HG02970 (cell line): ENCODE measurements around the gene RBM43.
A peak's percentile ranks its signal among the peaks of the same experiment; 100 is the strongest.
"Not testable (repeated sequence)": the region's sequence is repeated elsewhere in the genome, so short reads cannot be mapped to it uniquely, and the experiment has no call there.

ENCODE experiments used
- ATAC-seq: cut with Tn5 transposase; IDR thresholded peaks from one replicate; pipeline ENCODE4 v1.9.1; 2021; ENCODE audit warnings: mild to moderate bottlenecking, moderate library complexity, moderate number of reproducible peaks; ENCODE audit not compliant: unreplicated experiment, low FRiP score

Gene RBM43

GRCh38 chr2:151261231-151261976, at the start of gene RBM43:
TSS of gene RBM43 (minus strand) at chr2:151261863. CDS start at chr2:151261727, 136 bp downstream.
- ATAC-seq = peak; percentile 92

- not testable (repeated sequence) for ATAC-seq
Measured at GRCh38 chr2:151310313-151310712, 48.6 kb upstream of the RBM43 start.

- no peak for ATAC-seq
Measured at GRCh38 chr2:151306621-151307020, 45.0 kb upstream of the RBM43 start.

- ATAC-seq = no peak
Measured at GRCh38 chr2:151305129-151305691, 43.5 kb upstream of the RBM43 start.

GRCh38 chr2:151302879-151303278, 41.2 kb upstream of the RBM43 start:
- no peak for ATAC-seq

GRCh38 chr2:151302404-151302803, 40.7 kb upstream of the RBM43 start:
- ATAC-seq = no peak

- no peak for ATAC-seq
Measured at GRCh38 chr2:151299920-151300539, 38.4 kb upstream of the RBM43 start.

GRCh38 chr2:151297882-151298281, 36.2 kb upstream of the RBM43 start:
- peak; percentile 93 for ATAC-seq

- ATAC-seq = not testable (repeated sequence)
Measured at GRCh38 chr2:151295926-151296325, 34.3 kb upstream of the RBM43 start.

- ATAC-seq = no peak
Measured at GRCh38 chr2:151292546-151292945, 30.9 kb upstream of the RBM43 start.

- ATAC-seq = no peak
Measured at GRCh38 chr2:151292141-151292540, 30.5 kb upstream of the RBM43 start.

- no peak for ATAC-seq
Measured at GRCh38 chr2:151291224-151291623, 29.6 kb upstream of the RBM43 start.

GRCh38 chr2:151289972-151290866, 28.6 kb upstream of the RBM43 start:
- peak; percentile 8 for ATAC-seq

GRCh38 chr2:151287513-151288250, 26.0 kb upstream of the RBM43 start:
- ATAC-seq = no peak

- ATAC-seq = no peak
Measured at GRCh38 chr2:151282401-151282800, 20.7 kb upstream of the RBM43 start.

- ATAC-seq = no peak
Measured at GRCh38 chr2:151280271-151280670, 18.6 kb upstream of the RBM43 start.

GRCh38 chr2:151278487-151278886, 16.8 kb upstream of the RBM43 start:
- ATAC-seq = no peak

- no peak for ATAC-seq
Measured at GRCh38 chr2:151277067-151277466, 15.4 kb upstream of the RBM43 start.

- ATAC-seq = no peak
Measured at GRCh38 chr2:151275291-151275690, 13.6 kb upstream of the RBM43 start.

GRCh38 chr2:151271824-151272223, 10.2 kb upstream of the RBM43 start:
- ATAC-seq = no peak
